Thymus (tissue), 11 donors: ENCODE data around the gene ATP10B. TPM values are rescaled to one million over a fixed set of nuclear protein-coding genes. Genes with fewer than 3 reads are reported as not detected.

ENCODE experiments used
- DNase-seq, 9 donors: peaks; one replicate each; pipeline ENCODE4 v3.0.0-alpha.2; 2013; ENCODE audit warnings: low spot score in 9 of 9, low read depth in 6 of 9, missing footprints in 1 of 9
- H3K27ac ChIP-seq, 2 donors: one replicate each; pipeline ENCODE4 v1.5.1; 2013; ENCODE audit warnings: control low read depth in 1 of 2, low read depth in 1 of 2, low read length in 1 of 2, mild to moderate bottlenecking in 1 of 2, moderate library complexity in 1 of 2
- H3K27me3 ChIP-seq, 2 donors: one replicate each; pipeline ENCODE4 v1.5.1; 2013; ENCODE audit warnings: low read length in 1 of 2; ENCODE audit not compliant: control insufficient read depth in 2 of 2, insufficient read depth in 1 of 2
- H3K36me3 ChIP-seq, 2 donors: one replicate each; pipeline ENCODE4 v1.5.1; 2013; ENCODE audit warnings: low read length in 1 of 2, mild to moderate bottlenecking in 1 of 2, moderate library complexity in 1 of 2; ENCODE audit not compliant: control insufficient read depth in 2 of 2, insufficient read depth in 2 of 2
- H3K4me1 ChIP-seq, 2 donors: one replicate each; pipeline ENCODE4 v1.5.1; 2013; ENCODE audit warnings: low read length in 2 of 2; ENCODE audit not compliant: control insufficient read depth in 2 of 2, insufficient read depth in 2 of 2
- H3K4me3 ChIP-seq, 2 donors: one replicate each; pipeline ENCODE4 v1.5.1; 2013; ENCODE audit warnings: low read length in 2 of 2, control low read depth in 1 of 2, mild to moderate bottlenecking in 1 of 2
- H3K9me3 ChIP-seq, 2 donors: one replicate each; pipeline ENCODE4 v1.5.1; 2013; ENCODE audit warnings: low read length in 1 of 2, mild to moderate bottlenecking in 1 of 2; ENCODE audit not compliant: control insufficient read depth in 2 of 2, insufficient read depth in 1 of 2
- WGBS: extraction: QIAGEN DNeasy Blood & Tissue Kit; methylation state at CpG from one replicate; pipeline ENCODE4 v1.1.7; 2013; 5-methylcytosine and 5-hydroxymethylcytosine counted together
- polyA plus RNA-seq: library from polyadenylated mRNA; stranded (reverse); fragments of 200-250 nt; gene quantifications from one replicate; pipeline ENCODE4 v1.2.3, GENCODE V29; 2013
- total RNA-seq: library from RNA; stranded (reverse); fragments of 120-200 nt; gene quantifications from one replicate; pipeline ENCODE4 v1.2.4, GENCODE V29; 2013
- donor health status: healthy.

ATP10B gene
- total and polyA plus RNA-seq, 2 donors = 2.6 to 10.1 TPM

DNA sequence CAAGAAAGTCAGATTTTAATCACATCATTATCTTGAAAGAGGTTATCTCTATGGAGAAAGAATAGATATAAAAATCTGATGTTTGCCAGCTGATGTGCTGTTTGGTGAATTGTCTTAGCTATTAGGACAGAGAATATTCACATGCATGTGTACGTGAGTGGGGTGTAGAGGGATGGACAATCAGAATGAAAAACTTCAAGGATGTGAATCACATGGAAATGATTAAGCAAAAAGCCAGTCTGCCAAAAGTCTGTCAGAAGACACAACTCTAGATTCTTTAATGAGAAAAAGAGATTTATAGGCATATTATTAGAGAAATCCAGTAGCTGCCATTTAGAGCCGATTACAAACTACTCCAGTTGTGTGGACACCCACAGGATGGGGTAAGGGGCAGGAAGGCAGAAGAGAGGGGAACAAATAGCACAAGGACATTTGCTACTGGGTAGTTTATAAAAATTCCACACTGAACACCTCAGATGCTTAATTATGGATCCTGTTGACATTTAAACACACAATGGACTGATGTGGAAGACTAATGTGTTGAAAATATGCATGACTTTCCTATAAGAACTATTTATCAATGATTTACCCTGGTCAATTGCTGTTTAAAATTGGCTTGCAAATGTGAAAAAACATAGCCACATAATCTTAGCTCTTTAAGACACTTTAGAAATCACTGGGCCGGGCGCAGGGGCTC, 302.9 kb downstream of the ATP10B start:
- no peak overlapping the region for H3K27ac ChIP-seq
- H3K4me1 ChIP-seq = no peaks in the 10 kb centered on the region
- no peaks in the 10 kb centered on the region for H3K36me3 ChIP-seq
- no peaks in the 10 kb centered on the region for H3K9me3 ChIP-seq
- DNase-seq = no peak
- no peaks in the 10 kb centered on the region for H3K27me3 ChIP-seq
- 96% methylated on average over 4 of the region's 4 CpGs for WGBS
- H3K4me3 ChIP-seq = no peak overlapping the region

DNA sequence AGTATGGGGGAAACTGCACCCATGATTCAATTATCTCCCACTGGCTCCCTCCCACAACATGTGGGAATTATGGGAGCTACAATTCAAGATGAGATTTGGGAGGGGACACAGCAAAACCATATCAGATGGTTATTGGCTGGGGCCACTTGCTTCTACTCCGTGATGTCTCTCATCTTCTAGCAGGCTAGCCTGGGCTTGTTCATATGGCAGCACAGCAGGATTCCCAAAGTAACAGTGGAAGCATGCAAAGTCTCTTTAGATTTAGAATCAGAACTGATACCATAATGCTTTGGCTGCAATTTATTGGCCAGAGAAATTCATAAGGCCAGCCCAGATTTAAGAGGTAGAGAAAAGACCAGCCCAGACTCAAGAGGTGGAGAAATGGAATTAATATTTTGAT, 304.1 kb downstream of the ATP10B start:
- no peak for DNase-seq
- Histone ChIP-seq H3K9me3 (no peaks in the 10 kb centered on the region), H3K27ac (no peak overlapping the region), H3K27me3 (no peaks in the 10 kb centered on the region), H3K4me3 (no peak overlapping the region), H3K4me1 (no peaks in the 10 kb centered on the region), H3K36me3 (no peaks in the 10 kb centered on the region)
- WGBS = 89% methylated on average over 1 of the region's 1 CpG

DNA sequence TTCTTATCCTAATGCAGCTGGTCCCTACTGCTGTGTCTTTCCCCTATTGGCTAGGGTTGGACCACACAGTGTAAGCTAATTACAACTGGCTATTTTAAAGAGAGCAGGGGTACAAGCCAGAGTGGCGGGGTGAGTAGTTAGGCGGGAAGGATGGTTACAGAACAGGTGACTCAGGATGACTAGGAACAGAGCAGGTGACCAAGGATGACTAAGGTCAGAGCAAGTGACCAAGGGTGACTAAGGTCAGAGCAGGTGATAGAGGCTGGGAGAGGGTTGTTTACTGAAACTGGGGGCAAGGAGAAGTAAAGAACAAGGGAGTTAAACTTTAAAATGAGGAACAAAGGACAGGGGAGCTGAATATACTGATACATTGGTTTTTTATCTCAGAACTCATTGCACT, 304.9 kb downstream of the ATP10B start:
- no peaks in the 10 kb centered on the region for H3K4me1 ChIP-seq
- no peak for DNase-seq
- H3K9me3 ChIP-seq = no peaks in the 10 kb centered on the region
- H3K4me3 ChIP-seq = no peak overlapping the region
- H3K36me3 ChIP-seq = no peaks in the 10 kb centered on the region
- H3K27ac ChIP-seq = no peak overlapping the region
- WGBS = 94% methylated on average over 2 of the region's 2 CpGs
- H3K27me3 ChIP-seq = no peaks in the 10 kb centered on the region

DNA sequence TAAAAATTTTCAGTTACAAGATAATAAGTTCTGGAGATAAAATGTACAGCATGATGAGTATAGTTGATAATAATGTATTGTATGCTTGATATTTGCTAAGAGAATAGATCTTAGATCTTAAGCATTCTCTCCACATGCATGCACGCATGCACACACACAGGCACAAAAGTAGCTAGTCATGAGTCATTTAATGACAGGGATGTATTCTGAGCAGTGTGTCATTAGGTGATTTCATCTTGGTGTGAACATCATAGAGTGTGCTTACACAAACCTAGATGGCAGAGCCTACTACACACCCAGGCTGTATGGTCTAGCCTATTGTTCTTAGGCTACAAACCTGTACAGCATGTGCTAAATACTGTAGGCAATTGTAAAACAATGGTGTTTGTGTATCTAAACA, 306.2 kb downstream of the ATP10B start:
- no peak overlapping the region for H3K4me3 ChIP-seq
- no peaks in the 10 kb centered on the region for H3K27me3 ChIP-seq
- 100% methylated on average over 1 of the region's 1 CpG for WGBS
- DNase-seq = no peak
- no peaks in the 10 kb centered on the region for H3K36me3 ChIP-seq
- no peak overlapping the region for H3K27ac ChIP-seq
- no peaks in the 10 kb centered on the region for H3K9me3 ChIP-seq
- H3K4me1 ChIP-seq = no peaks in the 10 kb centered on the region

DNA sequence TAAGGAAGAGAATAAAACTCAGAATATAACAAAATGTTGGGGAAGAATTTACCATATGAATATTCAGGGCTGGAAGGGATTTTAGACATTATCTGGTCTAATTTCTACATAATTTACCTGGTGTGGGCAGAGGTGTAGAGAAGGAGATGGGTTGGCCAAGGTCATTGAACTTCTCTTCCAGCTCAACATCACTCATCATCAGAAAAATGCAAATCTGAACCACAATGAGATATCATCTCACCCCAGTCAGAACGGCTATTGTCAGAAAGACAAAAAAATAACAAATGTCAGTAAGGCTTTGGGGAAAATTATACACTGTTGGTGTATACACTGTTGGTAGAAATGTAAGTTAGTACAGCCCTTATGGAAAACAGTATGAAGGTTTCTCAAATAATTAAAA, 308.6 kb downstream of the ATP10B start:
- WGBS = 87% methylated on average over 1 of the region's 1 CpG
- Histone ChIP-seq H3K27ac (no peak overlapping the region), H3K27me3 (no peaks in the 10 kb centered on the region), H3K36me3 (no peaks in the 10 kb centered on the region), H3K9me3 (no peaks in the 10 kb centered on the region), H3K4me1 (no peaks in the 10 kb centered on the region), H3K4me3 (no peak overlapping the region)
- no peak for DNase-seq

DNA sequence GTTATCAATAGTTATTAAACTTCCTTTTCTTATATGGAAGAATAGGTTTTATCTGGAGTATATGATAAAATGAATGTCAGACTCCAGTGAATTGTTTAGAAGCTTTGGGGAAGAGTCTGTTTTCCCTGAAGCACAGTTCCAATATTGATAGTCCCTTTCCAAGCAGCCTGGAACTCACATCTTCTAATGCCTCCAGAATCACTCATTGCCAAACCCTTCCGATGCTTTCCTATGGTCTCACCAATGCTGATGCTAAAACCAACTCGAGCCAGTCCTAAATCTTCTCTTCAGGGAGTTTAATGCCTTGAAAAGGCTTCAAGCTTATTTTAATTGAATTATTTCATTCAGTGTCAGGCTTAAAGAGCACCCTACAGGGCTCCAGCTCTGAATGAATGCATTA, 309.2 kb downstream of the ATP10B start:
- no peak for DNase-seq
- WGBS = 96% methylated on average over 2 of the region's 2 CpGs

DNA sequence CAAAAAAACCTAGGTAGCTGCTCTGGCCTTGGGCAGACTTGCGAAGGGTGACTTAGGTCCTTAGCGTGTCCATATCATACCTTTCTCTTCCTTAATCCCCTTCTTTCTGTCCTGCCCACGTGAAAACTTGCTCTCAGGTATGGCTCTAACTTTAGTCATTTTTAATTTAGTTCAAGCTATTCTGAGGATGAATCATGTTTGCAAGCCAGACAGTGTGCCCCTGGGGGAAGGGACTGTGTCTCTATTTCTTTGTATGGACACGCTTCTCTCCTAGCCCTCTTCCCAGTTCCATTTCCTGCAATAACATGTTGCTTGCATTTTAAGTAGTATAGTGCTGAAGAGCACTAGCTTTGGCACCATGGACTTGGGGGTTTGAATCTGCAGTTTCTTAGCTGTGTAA, 309.7 kb downstream of the ATP10B start:
- Histone ChIP-seq H3K27me3 (no peaks in the 10 kb centered on the region), H3K9me3 (no peaks in the 10 kb centered on the region)
- no peak for DNase-seq

More for the DNA sequence above, 309.2 kb downstream of the ATP10B start:
- Histone ChIP-seq H3K4me1 (no peaks in the 10 kb centered on the region), H3K27me3 (no peaks in the 10 kb centered on the region), H3K27ac (no peak overlapping the region), H3K9me3 (no peaks in the 10 kb centered on the region), H3K36me3 (no peaks in the 10 kb centered on the region), H3K4me3 (no peak overlapping the region)

DNA sequence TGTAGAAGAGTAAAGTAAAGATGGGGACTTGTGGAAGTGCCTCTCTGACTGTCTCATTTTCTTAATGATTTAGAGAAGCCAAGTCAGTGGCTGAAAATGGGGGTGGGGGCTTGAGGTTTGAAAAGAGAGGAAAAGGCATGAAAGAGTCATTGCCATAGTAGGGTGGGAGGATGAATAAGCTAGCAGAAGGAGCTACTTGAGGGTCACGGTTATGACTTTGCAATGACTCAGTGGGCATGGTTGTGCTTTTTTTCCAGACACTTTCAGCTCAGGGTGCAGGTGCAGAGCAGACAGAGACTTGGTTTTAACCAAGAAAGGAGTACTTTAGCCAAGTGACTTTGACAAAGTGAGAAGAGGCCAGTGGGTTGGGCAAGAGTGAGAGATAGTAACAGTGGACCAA, 312.6 kb downstream of the ATP10B start:
- Histone ChIP-seq H3K27me3 (no peaks in the 10 kb centered on the region), H3K36me3 (no peaks in the 10 kb centered on the region), H3K27ac (no peak overlapping the region), H3K4me1 (no peaks in the 10 kb centered on the region), H3K9me3 (no peaks in the 10 kb centered on the region), H3K4me3 (no peak overlapping the region)
- DNase-seq = no peak
- WGBS = 94% methylated on average over 1 of the region's 1 CpG

More for the DNA sequence above, 309.7 kb downstream of the ATP10B start:
- Histone ChIP-seq H3K4me1 (no peaks in the 10 kb centered on the region), H3K27ac (no peak overlapping the region), H3K36me3 (no peaks in the 10 kb centered on the region), H3K4me3 (no peak overlapping the region)
- 95% methylated on average over 4 of the region's 4 CpGs for WGBS

DNA sequence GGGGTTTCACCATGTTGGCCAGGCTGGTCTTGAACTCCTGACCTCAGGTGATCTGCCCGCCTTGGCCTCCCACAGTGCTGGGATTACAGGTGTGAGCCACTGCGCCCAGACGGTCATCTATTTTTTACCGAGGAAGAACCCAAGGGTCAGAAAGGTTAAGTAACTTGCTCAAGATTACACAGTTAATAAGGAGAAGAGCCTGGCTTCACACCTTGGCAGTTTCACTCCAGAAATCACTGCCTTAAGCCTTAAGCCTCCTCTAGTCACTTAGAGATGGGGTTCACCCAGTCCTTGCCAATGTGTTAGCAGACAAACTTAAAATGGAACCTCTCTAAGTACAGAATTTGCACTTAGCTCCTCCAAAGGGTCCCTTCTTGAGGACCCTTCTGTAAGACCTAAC, 314.1 kb downstream of the ATP10B start:
- no peak overlapping the region for H3K4me3 ChIP-seq
- no peaks in the 10 kb centered on the region for H3K9me3 ChIP-seq
- H3K27me3 ChIP-seq = no peaks in the 10 kb centered on the region
- DNase-seq = no peak
- 97% methylated on average over 4 of the region's 4 CpGs for WGBS
- no peak overlapping the region for H3K27ac ChIP-seq
- no peaks in the 10 kb centered on the region for H3K4me1 ChIP-seq
- H3K36me3 ChIP-seq = no peaks in the 10 kb centered on the region
